HG02852 (cell line): ENCODE measurements around the gene CEP89.
"Not testable (repeated sequence)": the region's sequence is repeated elsewhere in the genome, so short reads cannot be mapped to it uniquely, and the experiment has no call there.

Experiments used
- ATAC-seq: cut with Tn5 transposase; IDR thresholded peaks from one replicate; pipeline ENCODE4 v1.9.1; 2021; ENCODE audit warnings: mild to moderate bottlenecking, moderate library complexity; ENCODE audit not compliant: unreplicated experiment

CEP89 gene

GRCh38 chr19:32848035-32848434 lies 123.7 kb downstream of the CEP89 start:
- not testable (repeated sequence) for ATAC-seq

- no peak for ATAC-seq
Measured at GRCh38 chr19:32843716-32844245, 128.0 kb downstream of the CEP89 start.

- no peak for ATAC-seq
Measured at GRCh38 chr19:32842061-32842460, 129.7 kb downstream of the CEP89 start.

GRCh38 chr19:32837531-32837930 lies 134.2 kb downstream of the CEP89 start:
- ATAC-seq: no peak

- not testable (repeated sequence) for ATAC-seq
Measured at GRCh38 chr19:32833388-32833787, 138.4 kb downstream of the CEP89 start.

GRCh38 chr19:32832825-32833224 lies 138.9 kb downstream of the CEP89 start:
- not testable (repeated sequence) for ATAC-seq

- ATAC-seq: not testable (repeated sequence)
Measured at GRCh38 chr19:32832094-32832493, 139.7 kb downstream of the CEP89 start.

GRCh38 chr19:32831611-32832010 lies 140.1 kb downstream of the CEP89 start:
- ATAC-seq: no peak

GRCh38 chr19:32830231-32831014 lies 141.3 kb downstream of the CEP89 start:
- no peak for ATAC-seq

- no peak for ATAC-seq
Measured at GRCh38 chr19:32829345-32829896, 142.3 kb downstream of the CEP89 start.

- ATAC-seq: no peak
Measured at GRCh38 chr19:32828643-32829344, 143.0 kb downstream of the CEP89 start.

- no peak for ATAC-seq
Measured at GRCh38 chr19:32828139-32828538, 143.6 kb downstream of the CEP89 start.
